OCI-LY7 (cell line): ENCODE results near the gene GMDS. TPM values are rescaled to one million over a fixed set of nuclear protein-coding genes. Genes with fewer than 3 reads are reported as not detected.
A peak's percentile ranks its signal among the peaks of the same experiment; 100 is the strongest.

Experiments used
- BruUV-seq: library from RNA; stranded (reverse); fragments of 400-500 nt; replicated peaks from 2 replicates; lab custom pipeline; 2021; lab: Mats Ljungman, UMichigan
- CTCF ChIA-PET: fragments of 300-600 bp; sonication (Branson Sonifier 250); formaldehyde crosslinking; loops from one replicate; lab custom pipeline; 2022; ENCODE audit warnings: antibody characterized with exemption; ENCODE audit not compliant: unreplicated experiment; lab: Charles Lee
- POLR2A ChIA-PET: fragments of 300-600 bp; sonication (Branson Sonifier 250); formaldehyde crosslinking; loops from one replicate; lab custom pipeline; 2022; ENCODE audit warnings: antibody characterized with exemption; lab: Charles Lee
- DNase-seq: peaks from one replicate; pipeline ENCODE4 v3.0.0-alpha.2; 2015; ENCODE audit warnings: low spot score
- H2AFZ ChIP-seq: fragments of 200-600 bp; sonication (generic), shearing (Covaris generic); 2 replicates; pipeline ENCODE4 v1.6.1; 2014; ENCODE audit warnings: mild to moderate bottlenecking, antibody characterized with exemption, low read length, moderate library complexity
- H3K27ac ChIP-seq: fragments of 200-600 bp; sonication (generic); 2 replicates; pipeline ENCODE4 v1.5.1; 2014; ENCODE audit warnings: mixed run types, low read depth, mild to moderate bottlenecking, moderate library complexity, low read length, inconsistent platforms; ENCODE audit not compliant: poor library complexity, severe bottlenecking
- H3K36me3 ChIP-seq: fragments of 200-600 bp; sonication (generic); 2 replicates; pipeline ENCODE4 v1.6.1; 2014; ENCODE audit warnings: mild to moderate bottlenecking, antibody characterized with exemption, low read length, moderate library complexity, mixed read lengths; ENCODE audit not compliant: insufficient read depth
- H3K4me1 ChIP-seq: fragments of 200-600 bp; sonication (generic); 2 replicates; pipeline ENCODE4 v1.5.1; 2014; ENCODE audit warnings: mild to moderate bottlenecking, low read length; ENCODE audit not compliant: insufficient read depth, poor library complexity, severe bottlenecking
- H3K4me2 ChIP-seq: fragments of 200-600 bp; sonication (generic); 2 replicates; pipeline ENCODE4 v1.6.1; 2014; ENCODE audit warnings: mild to moderate bottlenecking, low read length
- H3K4me3 ChIP-seq: fragments of 200-600 bp; sonication (generic); 2 replicates; pipeline ENCODE4 v1.5.1; 2014; ENCODE audit warnings: mild to moderate bottlenecking, low read depth, low read length; ENCODE audit not compliant: poor library complexity, severe bottlenecking
- H3K79me2 ChIP-seq: fragments of 200-600 bp; sonication (generic); 2 replicates; pipeline ENCODE4 v1.6.1; 2016; ENCODE audit warnings: low read depth, mild to moderate bottlenecking, low read length, moderate library complexity, mixed read lengths; ENCODE audit not compliant: insufficient read depth
- H3K9me2 ChIP-seq: fragments of 200-600 bp; sonication (generic); 2 replicates; pipeline ENCODE4 v1.6.1; 2016; ENCODE audit warnings: mild to moderate bottlenecking, low read length, mixed read lengths; ENCODE audit not compliant: insufficient read depth
- H3K9me3 ChIP-seq: fragments of 200-600 bp; sonication (generic); 2 replicates; pipeline ENCODE4 v1.6.1; 2014; ENCODE audit warnings: mild to moderate bottlenecking, mixed run types, low read length, mixed read lengths
- H4K20me1 ChIP-seq: fragments of 200-600 bp; sonication (generic); 2 replicates; pipeline ENCODE4 v1.6.1; 2014; ENCODE audit warnings: mild to moderate bottlenecking, antibody characterized with exemption, low read length, moderate library complexity, mixed read lengths; ENCODE audit not compliant: insufficient read depth
- CTCF ChIP-seq: fragments of 200-600 bp; sonication (generic); conservative IDR thresholded peaks from 2 replicates; pipeline ENCODE4 v1.5.1; 2014; ENCODE audit warnings: mild to moderate bottlenecking, antibody characterized with exemption, low read length, moderate library complexity, mixed read lengths
- EZH2phosphoT487 ChIP-seq: fragments of 200-600 bp; sonication (generic); IDR thresholded peaks from 2 replicates; pipeline ENCODE4 v1.6.1; 2018; ENCODE audit warnings: low read depth, borderline replicate concordance, mild to moderate bottlenecking, mixed run types, antibody characterized with exemption, low read length, moderate library complexity, mixed read lengths
- intact Hi-C: fragments of 100-400 bp; cut with micrococcal nuclease; formaldehyde crosslinking; loops from one replicate; pipeline ENCODE4 v1.10.0; 2022; ENCODE audit not compliant: unreplicated experiment
- total RNA-seq, 2 experiments: library from RNA; depleted of rRNA in 1 of 2; stranded (reverse); fragments of >200 nt in 1 of 2; shearing (Covaris generic) in 1 of 2; gene quantifications; 2 replicates each; pipeline ENCODE4 v1.2.3, GENCODE V29; 2014 to 2022

Gene GMDS
- total RNA-seq, 2 experiments from 2014 or later, result 9.9 to 26.8 TPM

GRCh38 chr6:1640476-1640875, 604.9 kb downstream of the GMDS start:
- Histone ChIP-seq H3K4me3 (no peak overlapping the region), H3K9me2 (no peaks in the 10 kb centered on the region), H4K20me1 (no peaks in the 10 kb centered on the region), H3K4me1 (no peaks in the 10 kb centered on the region), H3K36me3 (no peaks in the 10 kb centered on the region), H3K9me3 (no peaks in the 10 kb centered on the region), H2AFZ (no peak overlapping the region), H3K79me2 (no peaks in the 10 kb centered on the region), H3K4me2 (no peak overlapping the region), H3K27ac (no peak overlapping the region)
- ChIA-PET POLR2A (no interaction called here), CTCF (no interaction called here)
- intact Hi-C loops, result no loop called here
- TF ChIP-seq EZH2phosphoT487 (no peak), CTCF (no peak)
- no TSS peak for BruUV-seq
- DNase-seq, result no peak

DNA sequence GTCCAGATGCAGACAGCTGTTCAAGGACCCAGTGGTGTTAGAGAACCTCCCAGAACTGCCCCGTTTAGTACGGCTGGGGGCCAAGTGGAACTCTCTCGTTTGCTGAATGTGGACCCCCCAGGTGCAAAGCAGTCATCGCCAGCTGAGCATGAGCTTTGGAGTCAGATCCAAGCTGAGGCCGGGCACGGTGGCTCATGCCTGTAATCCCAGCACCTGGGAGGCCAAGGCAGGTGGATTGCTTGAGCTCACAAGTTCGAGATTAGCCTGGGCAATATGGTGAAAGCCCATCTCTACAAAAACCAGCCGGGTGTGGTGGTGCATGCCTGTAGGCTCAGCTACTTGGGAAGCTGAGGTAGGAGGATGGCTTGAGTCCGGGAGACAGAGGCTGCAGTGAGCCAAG, 606.0 kb downstream of the GMDS start:
- no TSS peak for BruUV-seq
- POLR2A ChIA-PET, result no interaction called here
- H3K4me3 ChIP-seq, result no peak overlapping the region
- H3K9me2 ChIP-seq, result no peaks in the 10 kb centered on the region
- H3K36me3 ChIP-seq, result no peaks in the 10 kb centered on the region
- no peak overlapping the region for H3K27ac ChIP-seq
- no peaks in the 10 kb centered on the region for H3K79me2 ChIP-seq
- H4K20me1 ChIP-seq, result no peaks in the 10 kb centered on the region
- TF ChIP-seq CTCF (no peak), EZH2phosphoT487 (no peak)
- H3K4me1 ChIP-seq, result no peaks in the 10 kb centered on the region
- intact Hi-C loops, result no loop called here
- no peak for DNase-seq
- H3K4me2 ChIP-seq, result no peak overlapping the region
- CTCF ChIA-PET, result no interaction called here
- no peak overlapping the region for H2AFZ ChIP-seq
- H3K9me3 ChIP-seq, result no peaks in the 10 kb centered on the region

- no peak overlapping the region for H3K27ac ChIP-seq
- DNase-seq, result peak; percentile 4
- H3K79me2 ChIP-seq, result no peaks in the 10 kb centered on the region
- no peak overlapping the region for H3K4me3 ChIP-seq
- TF ChIP-seq EZH2phosphoT487, result no peak
- TF ChIP-seq CTCF, result no peak
- no peaks in the 10 kb centered on the region for H4K20me1 ChIP-seq
- intact Hi-C loops, result no loop called here
- no peaks in the 10 kb centered on the region for H3K9me3 ChIP-seq
- no peaks in the 10 kb centered on the region for H3K9me2 ChIP-seq
- ChIA-PET POLR2A (interaction anchor here (0.6 kb wide), 1 partner anchor 164 kb away, joined by 5 read pairs; no protein-coding TSS in a partner anchor), CTCF (no interaction called here)
- no peak overlapping the region for H2AFZ ChIP-seq
- BruUV-seq, result no TSS peak
- H3K36me3 ChIP-seq, result no peaks in the 10 kb centered on the region
- no peaks in the 10 kb centered on the region for H3K4me1 ChIP-seq
- no peak overlapping the region for H3K4me2 ChIP-seq
Measured at GRCh38 chr6:1636971-1637871, 608.2 kb downstream of the GMDS start.
